Stimulated activated CD8-positive, alpha-beta memory T cell treated with anti-CD3 and anti-CD28 coated beads, Interleukin-7, amount 100 ng/mL, for 24 hours (primary cell): Measurements from ENCODE around the gene DGKI.

ENCODE experiments used
- DNase-seq: peaks from one replicate; pipeline ENCODE4 v3.0.0-alpha.2; 2020; ENCODE audit warnings: low read depth

Gene DGKI

DNA sequence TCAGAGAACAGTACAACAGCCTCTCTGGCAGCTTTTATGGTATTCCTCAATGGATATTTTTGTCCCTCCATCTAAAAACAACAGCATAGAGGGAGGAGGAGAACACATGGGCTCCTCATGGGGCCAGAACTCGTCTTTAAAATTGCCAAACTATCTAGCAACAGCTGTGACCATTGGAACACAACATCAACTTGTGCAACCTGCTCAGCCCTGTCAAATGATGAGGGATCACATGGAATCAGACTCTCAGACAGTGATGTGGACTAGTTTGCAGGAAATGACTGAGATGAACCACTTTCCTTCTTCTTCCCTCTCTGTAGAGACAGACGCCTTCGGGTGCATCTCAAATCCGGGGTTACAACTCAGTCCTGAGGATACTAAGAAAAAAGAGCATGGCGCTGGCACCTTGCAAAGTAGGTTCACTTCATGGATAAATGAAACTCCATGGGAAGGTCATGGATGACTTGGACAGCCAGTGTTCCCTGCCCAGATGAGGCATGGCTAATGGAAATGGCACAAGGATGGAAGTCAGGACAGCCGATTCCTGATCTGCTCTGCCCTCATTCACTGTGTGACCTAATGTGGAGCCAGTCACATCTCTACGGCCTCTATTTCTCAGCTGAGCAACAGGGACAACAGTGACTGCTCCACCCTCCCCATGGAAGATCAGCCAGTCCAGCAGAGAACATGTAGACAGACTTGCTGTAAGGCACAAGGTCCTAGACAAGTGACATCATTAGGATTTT, 24.6 kb upstream of the DGKI start:
- DNase-seq: no peak

DNA sequence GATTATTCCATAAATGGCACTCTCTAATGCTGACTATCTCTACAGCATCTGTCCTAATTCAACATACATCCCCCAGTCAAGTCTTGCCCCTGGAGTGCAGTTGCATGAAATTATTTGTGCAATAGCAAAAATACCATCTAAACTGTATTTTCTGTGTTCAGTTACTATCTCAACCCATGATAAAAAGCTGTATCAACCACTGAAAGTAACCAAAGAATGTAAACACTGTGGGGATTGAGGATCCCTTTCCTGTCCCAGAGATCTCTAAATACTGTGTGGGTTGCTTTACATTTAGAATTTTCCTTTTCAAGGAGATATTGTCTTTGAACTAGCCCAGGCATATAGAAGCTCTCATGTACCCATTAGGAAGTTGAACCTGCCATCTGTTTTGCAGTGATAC, 23.9 kb upstream of the DGKI start:
- no peak for DNase-seq

DNA sequence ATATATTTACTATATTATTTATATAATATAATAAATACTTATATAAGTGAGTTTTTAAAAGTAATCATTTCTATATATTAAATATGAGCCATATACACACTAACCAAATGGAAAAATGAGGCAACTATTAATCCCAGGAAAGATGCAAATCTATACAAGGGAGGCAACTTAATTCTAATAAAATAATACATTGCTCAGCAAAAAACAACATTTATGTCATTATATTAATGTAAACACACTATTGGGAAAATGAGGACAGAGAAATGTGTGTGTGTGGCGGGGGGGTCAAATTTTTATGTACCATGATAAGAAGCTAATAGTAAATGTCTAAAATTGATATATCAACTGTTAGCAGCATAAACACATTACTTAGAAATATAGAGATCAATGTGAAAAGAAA, 23.3 kb upstream of the DGKI start:
- DNase-seq: no peak

DNA sequence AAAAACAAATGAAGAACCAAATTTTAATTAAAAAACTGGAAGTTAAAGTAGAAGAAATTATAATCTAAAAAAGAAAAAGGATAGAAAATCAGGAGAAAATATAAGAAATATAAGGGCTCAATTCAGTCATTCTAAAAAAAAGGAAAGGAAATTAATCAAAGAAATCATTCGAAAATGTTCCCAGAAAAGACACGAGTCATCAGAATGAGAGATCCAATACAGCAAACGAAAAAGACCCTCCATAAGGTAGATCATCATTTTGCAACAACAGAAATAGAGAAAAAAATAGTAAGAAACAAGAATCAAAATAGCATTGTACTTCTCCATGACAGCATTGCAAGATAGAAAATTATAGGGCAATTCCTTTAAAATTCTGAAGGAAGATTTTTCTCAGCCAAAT, 22.5 kb upstream of the DGKI start:
- DNase-seq: no peak

DNA sequence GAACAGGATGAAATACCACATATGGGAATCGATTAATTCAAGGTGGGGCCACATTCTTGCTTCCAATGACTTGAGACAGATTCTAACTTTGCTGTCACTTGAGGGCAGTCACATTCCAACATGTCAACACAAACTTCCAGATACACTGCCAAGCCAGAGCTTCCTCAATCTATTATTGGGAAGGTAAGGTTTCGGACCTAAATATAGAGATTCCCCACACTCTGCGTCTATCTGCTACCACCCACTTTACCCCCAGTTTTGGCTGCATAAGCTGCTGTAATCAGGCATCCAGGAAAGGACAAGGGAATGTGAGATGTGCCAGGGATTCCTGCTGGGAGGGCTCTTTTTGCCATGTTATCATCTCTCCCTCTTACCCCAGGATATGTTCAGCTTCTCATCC, 20.5 kb upstream of the DGKI start:
- DNase-seq: no peak

DNA sequence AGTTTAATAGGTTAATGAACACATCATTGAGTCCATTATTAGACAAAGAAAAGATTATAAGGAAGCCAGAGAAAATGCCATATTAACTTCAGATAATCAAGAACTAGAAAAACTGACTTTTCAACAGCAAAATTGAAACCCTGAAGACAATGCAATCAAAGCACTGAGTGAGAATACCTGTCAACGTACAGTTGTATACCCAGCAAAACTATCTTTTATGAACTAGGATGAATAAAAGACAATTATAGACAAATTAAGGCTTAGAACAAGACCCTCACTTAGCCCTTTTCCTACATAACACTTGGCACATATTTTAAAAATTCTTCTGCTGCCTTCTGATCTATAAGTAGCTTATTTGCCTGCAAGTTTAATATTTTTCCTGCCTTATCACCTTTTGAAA, 19.0 kb upstream of the DGKI start:
- DNase-seq: no peak

DNA sequence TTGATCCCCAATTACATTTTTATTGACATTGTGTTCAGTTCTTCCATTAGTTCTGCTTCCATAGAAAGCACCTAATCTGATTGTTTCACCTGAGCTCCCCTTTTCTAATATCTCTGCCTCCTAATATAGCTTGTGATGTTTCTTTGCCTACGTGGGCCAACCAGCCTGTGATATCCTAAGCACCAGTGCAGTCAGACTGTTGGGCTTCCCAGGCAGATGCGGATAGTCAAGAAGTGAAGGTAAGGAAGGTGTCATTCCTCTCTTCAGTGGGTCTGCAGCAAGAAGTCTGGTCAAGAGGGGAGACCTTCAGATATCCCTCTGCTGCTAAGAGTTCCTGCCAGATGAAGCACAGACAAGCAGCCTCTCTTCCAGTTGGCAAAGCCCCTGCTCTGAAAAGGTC, 16.2 kb upstream of the DGKI start:
- no peak for DNase-seq

DNA sequence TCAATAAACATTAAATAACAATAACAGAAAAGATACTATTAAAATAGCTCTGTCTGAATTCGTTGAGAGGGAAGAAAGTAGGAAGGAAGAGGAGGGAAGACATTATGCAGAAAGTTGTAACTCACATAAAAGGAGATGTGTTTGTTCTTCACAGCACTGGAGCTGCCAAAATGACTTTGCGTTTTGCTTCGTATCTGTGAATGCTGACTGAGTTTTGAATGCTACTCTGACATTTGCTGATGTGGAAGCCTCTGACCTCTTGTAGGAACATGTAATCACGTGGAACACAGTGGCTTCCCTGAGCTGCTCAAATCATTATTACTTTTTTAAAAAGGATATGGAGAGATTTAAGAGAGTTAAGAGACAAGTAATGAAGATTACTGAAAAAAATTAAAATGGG, 15.6 kb upstream of the DGKI start:
- no peak for DNase-seq

DNA sequence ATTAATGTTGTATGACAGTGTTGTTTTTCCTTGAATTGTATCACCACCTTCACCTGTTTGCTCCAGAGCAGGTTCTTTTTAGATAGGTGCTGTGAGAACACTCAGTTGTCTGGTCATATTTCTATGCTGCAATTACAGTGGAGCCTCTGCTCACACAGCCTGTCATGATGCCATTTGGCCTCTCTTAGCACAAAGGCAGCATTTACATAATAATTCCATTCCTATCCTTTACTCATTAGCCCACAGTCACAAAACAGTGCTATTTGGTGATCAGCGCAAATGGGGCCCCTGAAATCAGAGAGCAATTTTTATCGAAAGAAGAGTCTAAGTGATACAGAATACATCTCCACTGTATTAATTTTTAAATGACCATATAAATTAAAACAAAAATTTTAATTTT, 13.8 kb upstream of the DGKI start:
- DNase-seq: no peak

DNA sequence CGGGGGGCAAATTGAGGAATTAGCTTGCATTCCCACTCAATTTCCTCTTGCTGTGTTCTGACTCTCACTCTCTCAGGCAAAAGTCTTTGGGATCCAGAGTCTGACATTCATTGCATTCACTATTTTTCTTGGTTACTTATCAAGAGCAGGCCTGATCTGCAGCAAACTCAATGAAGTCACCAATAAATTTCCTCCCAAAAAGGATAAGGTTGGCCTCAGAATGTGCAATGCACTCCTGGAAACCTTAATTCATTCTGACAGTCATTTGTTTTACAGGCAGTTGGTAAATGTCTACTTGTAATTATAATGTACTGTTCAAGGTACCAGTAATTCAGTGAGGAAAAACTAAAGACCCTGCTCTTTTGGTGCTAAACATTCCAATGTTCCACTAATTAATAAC, 6.3 kb upstream of the DGKI start:
- DNase-seq: no peak

DNA sequence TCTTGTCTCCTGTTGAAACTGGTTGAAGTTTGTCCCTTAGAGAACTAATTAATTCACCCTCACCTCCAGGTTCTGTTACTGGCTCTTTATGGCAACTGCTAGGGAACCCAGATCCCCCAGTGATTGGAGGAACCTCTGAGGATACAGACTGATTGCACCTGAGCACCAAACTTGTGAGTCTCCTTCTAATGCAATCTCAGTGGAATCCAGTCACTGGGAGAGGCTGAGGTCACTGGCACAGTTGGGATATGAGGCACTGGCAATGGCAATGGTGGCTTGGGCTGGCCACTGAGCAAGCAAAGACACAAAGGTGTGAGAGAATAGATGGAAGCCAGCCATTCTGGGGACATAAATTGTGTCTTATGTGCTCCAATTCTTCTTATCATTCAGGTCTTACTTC, 5.3 kb upstream of the DGKI start:
- DNase-seq: no peak

DNA sequence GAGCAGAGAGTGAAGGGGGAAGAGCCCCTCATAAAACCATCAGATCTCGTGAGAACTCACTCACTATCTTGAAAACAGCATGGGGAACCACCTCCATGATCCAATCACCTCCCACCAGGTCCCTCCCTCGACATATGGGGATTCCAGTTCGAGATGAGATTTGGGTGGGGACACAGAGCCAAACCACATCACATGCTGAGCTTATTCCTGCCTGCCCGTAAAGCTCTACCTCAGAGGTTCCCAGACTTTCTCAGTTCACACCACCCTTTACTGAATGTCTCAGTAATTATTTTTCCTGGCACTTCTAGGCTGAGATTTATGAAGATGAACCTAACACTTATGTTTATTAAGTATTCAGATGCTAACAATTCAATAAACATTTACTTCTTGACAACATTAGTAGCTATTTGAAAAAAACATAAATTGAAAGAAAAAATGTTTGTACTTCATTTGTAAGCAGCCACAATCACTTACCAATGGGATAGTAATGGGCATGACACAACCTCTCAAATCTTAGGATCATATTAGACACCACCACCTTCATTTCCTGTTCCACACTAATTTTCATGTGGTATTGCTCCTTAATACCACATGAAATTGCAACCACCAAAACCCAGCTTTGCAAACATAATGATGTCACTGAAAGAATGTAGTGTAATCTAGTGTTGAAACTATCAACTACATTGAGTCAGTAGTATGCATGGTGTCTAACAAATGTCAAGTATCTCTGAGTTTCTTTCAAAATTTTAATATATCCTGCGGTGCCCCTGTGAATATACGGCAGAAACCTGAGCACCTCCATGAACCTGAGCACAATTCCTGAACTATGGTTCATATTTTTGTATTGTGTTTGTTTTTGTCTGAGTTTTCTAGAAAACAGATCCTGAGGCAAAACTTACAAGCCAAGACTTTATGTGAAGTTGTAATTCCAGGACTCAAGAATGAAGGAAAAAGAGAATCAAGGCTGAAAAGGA, 4.5 kb upstream of the DGKI start:
- no peak for DNase-seq

DNA sequence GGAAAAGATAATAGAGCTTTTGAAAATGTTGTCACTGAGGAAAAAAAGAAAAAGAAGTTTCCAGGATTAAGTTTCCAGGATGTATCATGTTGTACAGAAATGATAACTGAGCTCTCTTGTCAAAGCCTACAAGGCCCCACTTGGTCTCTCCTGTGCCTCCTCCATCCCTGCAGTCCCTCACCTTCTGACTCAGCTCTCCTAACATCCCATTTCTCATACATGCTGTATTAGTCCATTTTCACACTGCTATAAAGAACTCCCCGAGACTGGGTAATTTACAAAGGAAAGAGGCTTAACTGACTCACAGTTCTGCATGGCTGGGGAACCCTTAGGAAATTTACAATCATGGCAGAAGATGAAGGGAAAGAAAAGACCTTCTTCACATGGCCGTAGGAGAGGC, 3.8 kb upstream of the DGKI start:
- DNase-seq: no peak

DNA sequence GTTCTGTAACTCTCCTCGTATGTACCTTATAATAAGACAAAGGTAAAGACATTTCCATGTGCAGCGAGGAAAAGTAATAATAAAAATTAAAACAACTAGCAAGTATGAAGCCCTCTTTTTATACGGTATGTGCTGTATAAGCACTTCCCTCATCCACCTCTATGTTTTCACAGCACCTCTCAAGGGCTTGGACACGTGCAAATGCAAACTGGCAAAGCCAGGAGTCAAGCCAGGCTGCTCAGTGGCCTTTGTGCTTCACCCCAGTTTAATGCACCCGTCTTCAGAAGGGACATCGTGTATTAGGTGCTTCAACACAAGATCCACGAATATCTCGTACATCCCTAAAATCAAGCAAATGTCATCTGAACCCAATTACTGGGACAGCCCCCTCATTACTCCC, 1.3 kb upstream of the DGKI start:
- no peak for DNase-seq

DNA sequence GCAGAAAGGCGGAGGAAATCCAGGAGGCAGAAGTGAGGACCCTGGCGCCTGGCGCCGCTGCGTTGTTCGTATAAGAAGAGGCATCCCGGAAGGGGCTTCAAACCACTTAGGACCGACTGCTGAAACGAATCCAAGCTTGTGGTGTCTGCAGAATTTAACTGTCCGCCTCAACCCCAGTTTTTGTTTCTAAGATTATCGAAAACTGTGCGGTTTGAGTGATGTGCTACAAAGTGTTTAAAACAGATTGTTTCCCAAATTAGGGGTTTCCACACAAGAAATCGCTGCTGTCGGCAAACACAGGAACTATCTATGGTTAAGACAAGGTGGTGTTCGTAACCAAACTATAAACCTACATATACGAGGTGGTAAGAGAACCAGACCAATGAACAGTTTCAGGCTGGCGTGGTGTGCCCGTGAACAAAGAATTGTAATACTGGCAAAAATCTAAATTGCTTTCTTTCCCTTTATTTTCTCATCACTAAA, 835 bp upstream of the DGKI start:
- DNase-seq: no peak

DNA sequence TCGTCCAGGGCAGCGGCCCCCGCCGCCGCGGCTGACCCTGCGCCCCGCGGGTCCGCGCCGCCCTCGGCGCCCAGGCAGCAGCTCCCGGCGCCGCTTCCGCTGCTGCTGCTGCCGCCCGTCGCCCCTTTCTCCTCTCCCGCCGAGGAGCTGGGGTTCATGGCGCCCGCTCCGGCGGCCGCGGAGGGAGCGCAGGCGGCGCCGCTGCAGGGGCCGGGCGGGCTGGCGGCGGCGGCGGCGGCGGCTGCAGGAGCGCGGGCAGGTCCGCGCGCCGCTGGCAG, 286 bp downstream of the DGKI start:
- DNase-seq: no peak

DNA sequence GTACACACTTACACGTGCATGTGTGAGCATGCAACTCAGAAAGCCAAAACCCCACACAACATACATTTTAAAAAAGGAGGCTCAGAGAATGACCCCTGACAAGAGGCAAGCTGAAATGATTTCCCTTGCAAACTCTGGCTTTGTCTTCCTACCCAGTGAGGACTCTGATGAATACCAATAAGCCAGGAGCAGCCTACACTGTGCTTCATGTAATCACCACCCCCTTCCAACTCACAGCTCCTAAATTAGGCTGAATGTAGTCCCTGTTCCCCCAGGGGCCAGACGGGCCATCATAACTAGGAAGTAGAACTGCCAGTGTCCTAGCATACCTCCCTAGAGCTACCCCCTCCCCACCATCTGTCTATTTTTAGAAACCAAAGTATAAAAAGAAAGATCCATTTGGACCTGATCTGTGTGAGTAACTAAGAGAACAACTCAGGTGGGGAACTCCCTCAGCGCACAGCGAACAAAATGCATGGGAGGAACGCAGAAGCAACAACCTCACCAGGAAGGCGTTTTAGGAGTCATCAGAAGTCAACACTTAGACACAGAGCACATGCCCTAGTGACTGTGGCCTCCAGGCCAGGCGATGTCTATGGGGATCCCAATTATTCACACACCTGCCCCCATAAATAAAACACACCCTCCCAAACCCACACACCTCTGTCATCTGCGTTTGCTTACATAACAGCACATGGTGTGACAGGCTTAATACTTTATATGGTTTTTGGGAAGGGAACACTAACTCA, 1.9 kb downstream of the DGKI start:
- DNase-seq: no peak

DNA sequence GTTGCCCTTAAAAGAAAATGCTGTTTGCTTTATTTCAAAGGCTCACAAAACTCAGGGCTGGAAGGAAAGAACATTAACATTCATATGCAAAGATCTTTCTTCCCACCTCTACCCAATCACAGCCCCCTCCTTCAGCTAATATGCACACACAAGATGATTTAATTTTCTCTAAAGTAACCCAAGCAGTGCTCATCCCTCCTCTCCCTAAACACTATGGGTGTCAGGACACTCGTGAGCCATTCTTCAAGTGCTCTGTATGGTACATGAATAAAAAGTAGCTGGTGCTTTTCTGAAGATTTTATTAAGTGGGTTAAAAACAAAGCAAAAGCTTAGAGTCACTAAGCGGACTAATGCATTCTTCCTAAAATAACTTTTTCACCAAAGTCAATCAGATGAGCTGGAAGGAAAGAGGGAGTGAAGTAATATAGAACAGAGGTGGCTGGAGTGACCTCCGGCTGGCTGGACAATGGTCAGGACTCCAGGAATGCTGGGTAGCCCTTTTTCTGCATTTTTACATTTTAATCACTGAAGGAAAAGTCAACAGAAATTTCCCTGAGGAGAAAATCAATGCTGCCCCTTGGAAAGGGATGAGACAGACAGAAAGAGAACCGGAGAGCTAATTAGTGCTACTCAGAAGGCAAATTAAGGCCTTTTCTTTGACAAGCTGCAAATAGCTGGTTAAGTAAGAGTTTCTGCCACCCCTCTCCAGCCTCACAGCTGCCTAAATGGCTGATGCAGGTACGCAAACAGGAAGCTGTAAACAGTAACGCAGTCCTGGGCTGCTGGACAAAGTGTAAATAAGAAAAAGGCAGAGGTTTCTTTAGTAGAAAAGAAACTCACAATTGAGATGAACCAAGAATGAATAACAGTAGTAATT, 6.6 kb downstream of the DGKI start:
- DNase-seq: no peak

DNA sequence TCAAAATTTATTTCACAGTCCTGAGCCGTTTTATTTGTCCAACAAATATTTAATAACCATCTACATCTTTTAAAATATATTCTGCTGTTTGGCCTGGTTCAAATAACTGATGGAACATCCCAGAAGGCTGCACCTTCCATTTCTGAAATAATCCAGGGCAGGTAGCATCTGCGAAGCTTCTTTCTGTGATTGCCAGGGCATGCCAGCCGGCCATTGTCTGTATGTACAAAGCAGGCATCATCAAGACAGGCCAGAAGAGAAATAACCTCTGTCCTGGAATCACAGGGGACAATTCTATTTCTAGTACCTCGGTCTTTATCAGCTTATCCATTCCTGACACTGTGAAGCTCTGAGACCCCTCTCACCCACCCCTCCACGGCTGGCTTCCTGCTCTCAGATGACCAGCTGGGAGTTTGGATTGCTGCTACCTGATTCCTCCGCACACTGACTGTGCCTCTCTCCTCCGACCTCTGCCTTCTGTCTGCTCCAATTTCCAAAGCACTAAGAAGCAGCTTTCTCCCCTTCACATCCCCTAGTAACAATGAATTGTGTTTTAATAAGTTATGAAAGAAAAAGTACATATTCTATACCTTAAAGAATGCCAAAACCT, 8.0 kb downstream of the DGKI start:
- DNase-seq: no peak

DNA sequence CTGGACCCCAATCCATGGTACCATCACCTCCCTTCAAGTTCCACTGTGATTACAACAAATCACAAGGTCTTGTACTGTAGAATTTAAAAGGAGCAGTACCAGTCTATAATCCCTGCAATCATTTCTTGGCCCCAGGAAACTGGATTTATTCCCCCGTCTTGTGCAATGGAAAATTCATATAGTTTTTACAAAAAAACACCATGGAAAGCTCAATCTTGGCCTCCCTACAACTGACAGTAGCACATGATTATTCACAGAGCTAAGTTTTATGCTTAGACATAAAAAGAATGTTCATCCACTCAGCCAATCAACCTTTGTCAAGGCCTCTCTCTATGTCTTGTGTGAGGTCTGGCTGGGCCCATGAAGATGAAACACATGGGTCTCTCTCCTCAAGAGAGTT, 10.2 kb downstream of the DGKI start:
- DNase-seq: no peak

DNA sequence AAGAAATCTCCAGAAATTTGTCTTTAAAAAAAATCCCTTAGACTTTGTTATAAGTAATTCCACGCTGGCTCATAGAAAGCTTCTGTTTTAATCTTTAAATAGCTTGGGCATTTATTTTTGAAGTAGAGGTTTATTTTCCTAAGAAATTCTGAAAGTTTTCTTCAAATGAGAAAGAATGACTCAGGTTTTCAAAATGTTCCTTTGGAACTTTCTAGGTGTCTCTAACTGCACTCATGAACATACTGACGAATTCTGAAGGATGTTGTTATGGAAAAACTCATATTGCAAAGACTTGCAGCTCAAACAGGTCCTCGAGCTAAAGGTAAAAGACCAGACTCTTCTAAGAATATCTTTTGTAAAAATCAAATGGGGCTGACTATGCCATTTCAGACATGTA, 10.7 kb downstream of the DGKI start:
- DNase-seq: no peak
